Measurements from ENCODE around the gene ERP27. TPM values are rescaled to one million over a fixed set of nuclear protein-coding genes. Genes with fewer than 3 reads are reported as not detected.

The ERP27 gene
- total RNA-seq, 4 donors from 2014 or later: 0.54 to 3.4 (median 0.96) TPM; not detected in 1

DNA sequence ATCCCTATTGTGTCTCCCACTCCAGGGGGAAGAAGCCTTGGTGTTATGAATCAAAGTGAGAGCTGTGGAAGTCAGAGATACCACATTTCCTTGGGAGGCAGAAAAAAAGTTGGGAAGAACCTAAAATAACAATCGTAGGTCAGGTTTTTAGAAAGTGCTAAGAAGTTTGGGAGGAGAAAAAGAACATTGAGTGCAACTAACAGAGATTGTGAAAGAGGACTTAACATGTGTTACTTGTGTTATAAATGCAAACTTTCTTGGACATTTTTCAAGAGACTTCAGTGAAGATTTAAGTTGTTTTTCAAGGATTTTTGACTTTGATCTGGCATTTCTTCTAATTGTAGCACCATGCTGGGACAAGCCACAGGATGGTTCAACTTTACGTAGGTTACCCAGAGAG lies 7.8 kb upstream of the ERP27 start:
- H3K27me3 ChIP-seq: no peaks in the 10 kb centered on the region
- H3K36me3 ChIP-seq: peaks cover 0 to 18% of the 10 kb centered on the region in 2 donors
- no peak overlapping the region for H3K4me3 ChIP-seq
- 75 to 94% methylated on average over 2 of the region's 2 CpGs for WGBS, 2 donors (ENCODE audit: low coverage in 1 of 2)
- no peak for ATAC-seq
- H3K9me3 ChIP-seq: no peaks in the 10 kb centered on the region
- no peak for TF ChIP-seq EP300 (IDR thresholded peaks at IDR 0.05)
- peaks cover 9 to 58% (median 16%) of the 10 kb centered on the region in 3 donors for H3K4me1 ChIP-seq
- peak overlapping the region in 3 of 4 donors; percentile 19 to 65 (median 49) for H3K27ac ChIP-seq

DNA sequence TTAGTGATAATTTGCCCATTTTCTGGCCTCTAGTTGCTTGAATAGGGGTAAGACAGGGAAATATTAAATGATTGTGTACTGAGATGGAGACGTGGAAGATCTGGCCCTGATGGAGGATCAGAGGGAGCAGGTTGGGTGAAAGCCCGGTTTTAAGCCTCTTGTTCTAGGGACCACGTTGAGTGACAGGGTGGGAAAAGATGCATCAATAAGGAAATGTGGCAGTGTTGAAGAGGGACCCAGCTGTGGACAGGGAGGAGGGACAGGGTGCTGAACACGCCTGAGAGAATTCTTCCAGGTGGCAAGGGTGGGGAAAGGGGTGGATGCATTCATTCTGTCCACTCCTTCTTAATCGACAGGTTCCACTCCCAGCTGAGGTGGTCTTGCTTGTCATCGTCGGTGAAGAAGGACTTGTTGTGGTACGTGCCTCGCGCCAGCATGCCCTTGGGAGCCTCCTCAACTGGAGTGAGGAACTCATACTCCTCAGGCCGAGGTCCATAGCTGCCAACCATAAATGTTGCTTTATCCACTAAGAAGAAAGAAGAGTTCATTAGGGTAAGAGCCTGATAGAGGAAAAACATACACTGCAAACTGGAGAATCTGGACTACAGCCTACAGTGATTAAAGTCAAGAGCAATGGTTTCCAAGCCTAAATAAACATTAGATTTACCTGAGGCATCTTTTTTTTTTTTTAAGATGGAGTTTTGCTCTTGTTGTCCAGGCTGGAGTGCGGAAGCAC lies 4.0 kb upstream of the ERP27 start:
- ATAC-seq: no peak

DNA sequence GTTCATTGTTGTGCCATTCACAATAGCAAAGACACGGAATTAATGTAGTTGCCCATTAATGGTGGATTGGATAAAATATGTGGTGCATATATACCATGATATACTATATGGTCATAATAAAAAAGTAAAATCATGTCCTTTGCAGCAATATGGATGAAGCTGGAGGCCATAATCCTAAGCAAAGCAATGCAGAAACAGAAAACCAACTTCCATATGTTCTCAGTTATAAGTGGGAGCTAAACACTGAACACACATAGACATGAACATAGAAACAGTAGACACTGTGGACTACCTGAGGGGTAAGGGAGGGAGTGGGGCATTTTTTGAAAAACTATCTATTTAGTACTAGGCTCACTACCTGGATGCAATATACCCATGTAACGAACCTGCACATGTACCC lies 3.0 kb upstream of the ERP27 start:
- no peak for ATAC-seq
- H3K4me3 ChIP-seq: no peak overlapping the region
- 94 to 95% methylated on average over 2 of the region's 2 CpGs for WGBS, 2 donors (ENCODE audit: low coverage in 1 of 2)
- H3K27me3 ChIP-seq: no peaks in the 10 kb centered on the region
- H3K4me1 ChIP-seq: peaks cover 0 to 11% (median 4%) of the 10 kb centered on the region in 3 donors
- H3K27ac ChIP-seq: no peak overlapping the region
- H3K9me3 ChIP-seq: no peaks in the 10 kb centered on the region
- TF ChIP-seq EP300 (IDR thresholded peaks at IDR 0.05) (no peak), POLR2AphosphoS5 (IDR thresholded peaks at IDR 0.05) (no peak), POLR2A (IDR thresholded peaks at IDR 0.05) (no peak)
- TF ChIP-seq, protein P1, sequence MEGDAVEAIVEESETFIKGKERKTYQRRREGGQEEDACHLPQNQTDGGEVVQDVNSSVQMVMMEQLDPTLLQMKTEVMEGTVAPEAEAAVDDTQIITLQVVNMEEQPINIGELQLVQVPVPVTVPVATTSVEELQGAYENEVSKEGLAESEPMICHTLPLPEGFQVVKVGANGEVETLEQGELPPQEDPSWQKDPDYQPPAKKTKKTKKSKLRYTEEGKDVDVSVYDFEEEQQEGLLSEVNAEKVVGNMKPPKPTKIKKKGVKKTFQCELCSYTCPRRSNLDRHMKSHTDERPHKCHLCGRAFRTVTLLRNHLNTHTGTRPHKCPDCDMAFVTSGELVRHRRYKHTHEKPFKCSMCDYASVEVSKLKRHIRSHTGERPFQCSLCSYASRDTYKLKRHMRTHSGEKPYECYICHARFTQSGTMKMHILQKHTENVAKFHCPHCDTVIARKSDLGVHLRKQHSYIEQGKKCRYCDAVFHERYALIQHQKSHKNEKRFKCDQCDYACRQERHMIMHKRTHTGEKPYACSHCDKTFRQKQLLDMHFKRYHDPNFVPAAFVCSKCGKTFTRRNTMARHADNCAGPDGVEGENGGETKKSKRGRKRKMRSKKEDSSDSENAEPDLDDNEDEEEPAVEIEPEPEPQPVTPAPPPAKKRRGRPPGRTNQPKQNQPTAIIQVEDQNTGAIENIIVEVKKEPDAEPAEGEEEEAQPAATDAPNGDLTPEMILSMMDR (IDR thresholded peaks at IDR 0.05): no peak
- H3K36me3 ChIP-seq: peaks cover 0 to 18% of the 10 kb centered on the region in 2 donors

More for the DNA sequence above, 4.0 kb upstream of the ERP27 start:
- Histone ChIP-seq H3K9me3 (no peaks in the 10 kb centered on the region), H3K36me3 (peaks cover 0 to 18% of the 10 kb centered on the region in 2 donors), H3K27me3 (no peaks in the 10 kb centered on the region), H3K27ac (no peak overlapping the region), H3K4me1 (peaks cover 0 to 20% (median 4%) of the 10 kb centered on the region in 3 donors), H3K4me3 (no peak overlapping the region)
- WGBS, 2 donors (ENCODE audit: low coverage in 1 of 2): 90 to 94% methylated on average over 3 to 11 of the region's 12 CpGs
- TF ChIP-seq EP300 (IDR thresholded peaks at IDR 0.05) (no peak), POLR2AphosphoS5 (IDR thresholded peaks at IDR 0.05) (no peak), POLR2A (IDR thresholded peaks at IDR 0.05) (no peak)
- TF ChIP-seq, protein P1 (IDR thresholded peaks at IDR 0.05): no peak

DNA sequence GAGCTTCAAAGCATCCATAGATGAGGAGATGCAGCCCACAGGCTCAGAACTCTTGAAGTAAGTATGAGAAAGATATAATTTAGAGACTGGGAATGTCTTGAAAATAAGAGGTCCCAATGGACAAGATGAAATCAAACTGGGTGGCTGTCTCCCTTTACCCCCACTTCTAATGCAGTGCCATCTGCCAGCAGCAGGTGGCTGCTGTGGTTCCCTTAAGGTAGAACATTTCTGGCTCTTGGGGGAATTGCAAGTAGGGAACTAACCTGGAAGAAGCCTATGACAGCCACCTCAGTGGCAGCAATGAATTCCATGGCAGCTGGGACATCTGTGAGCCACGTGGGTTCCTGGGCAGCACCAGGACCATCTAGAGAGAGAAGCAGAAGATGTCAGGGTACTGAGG lies 648 bp downstream of the ERP27 start:
- H3K36me3 ChIP-seq: peaks cover 0 to 10% of the 10 kb centered on the region in 2 donors
- no peaks in the 10 kb centered on the region for H3K4me1 ChIP-seq
- H3K4me3 ChIP-seq: no peak overlapping the region
- no peaks in the 10 kb centered on the region for H3K27me3 ChIP-seq
- H3K27ac ChIP-seq: no peak overlapping the region
- no peaks in the 10 kb centered on the region for H3K9me3 ChIP-seq
- WGBS, 2 donors (ENCODE audit: low coverage in 1 of 2): 100% methylated on average over 1 of the region's 1 CpG; no CpG with 5 or more reads in 1 of the 2 donors
- no peak for TF ChIP-seq POLR2A (IDR thresholded peaks at IDR 0.05)
- no peak for ATAC-seq

DNA sequence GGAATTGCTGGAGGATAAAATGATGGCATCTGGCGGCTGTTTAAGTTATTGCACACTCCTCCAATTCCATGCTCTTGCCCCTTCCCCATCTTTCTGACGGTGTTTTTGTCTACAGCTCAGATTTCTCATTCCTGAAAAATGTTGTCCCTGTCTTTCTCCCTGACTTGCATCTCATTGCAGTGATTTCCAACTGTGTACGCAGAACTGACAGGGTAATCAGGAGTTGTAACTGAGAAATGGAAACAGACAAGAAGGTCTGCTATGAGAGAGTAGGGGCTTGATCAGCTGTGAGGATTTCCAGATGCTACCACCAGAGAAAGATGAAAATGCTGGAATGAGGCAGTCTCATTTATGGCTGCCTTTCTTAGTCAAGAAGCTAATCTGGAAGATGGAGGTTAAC lies 1.3 kb downstream of the ERP27 start:
- H3K4me1 ChIP-seq: no peaks in the 10 kb centered on the region
- H3K4me3 ChIP-seq: no peak overlapping the region
- H3K27ac ChIP-seq: no peak overlapping the region
- no peaks in the 10 kb centered on the region for H3K27me3 ChIP-seq
- ATAC-seq: no peak
- no peaks in the 10 kb centered on the region for H3K9me3 ChIP-seq
- WGBS, 2 donors (ENCODE audit: low coverage in 1 of 2): 83 to 95% methylated on average over 3 of the region's 3 CpGs
- no peak for TF ChIP-seq POLR2A (IDR thresholded peaks at IDR 0.05)
- TF ChIP-seq POLR2AphosphoS5 (IDR thresholded peaks at IDR 0.05): no peak
- TF ChIP-seq, protein P1 (IDR thresholded peaks at IDR 0.05): no peak
- no peak for TF ChIP-seq EP300 (IDR thresholded peaks at IDR 0.05)
- peaks cover 0 to 3% of the 10 kb centered on the region in 2 donors for H3K36me3 ChIP-seq

DNA sequence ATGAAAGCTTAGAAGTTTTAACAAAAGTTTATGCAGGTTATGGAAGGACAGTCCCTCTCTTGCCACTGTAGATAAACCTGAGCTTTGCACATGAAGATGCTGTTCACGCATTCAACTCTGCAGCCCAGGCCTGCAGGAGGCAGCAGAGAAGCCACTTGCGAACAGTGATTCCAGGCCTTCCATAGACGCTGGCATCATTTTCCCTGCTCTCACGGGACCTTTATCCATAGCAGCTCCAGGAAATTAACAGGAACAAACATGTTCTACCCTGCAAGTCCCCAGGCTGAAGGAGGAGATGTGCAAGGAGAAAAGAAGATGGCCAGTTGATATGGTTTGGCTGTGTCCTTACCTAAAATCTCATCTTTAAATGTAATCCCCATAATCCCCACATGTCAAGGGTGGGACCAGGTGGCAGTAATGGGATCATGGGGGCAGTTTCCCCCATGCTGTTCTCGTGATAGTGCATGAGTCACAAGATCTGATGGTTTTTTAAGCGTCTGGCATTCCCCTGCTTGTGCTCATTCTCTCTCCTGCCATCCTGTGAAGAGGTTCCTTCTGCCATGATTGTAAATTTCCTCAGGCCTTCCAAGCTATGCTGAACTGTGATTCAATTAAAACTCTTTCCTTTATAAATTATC lies 2.0 kb downstream of the ERP27 start:
- 83 to 90% methylated on average over 2 to 6 of the region's 6 CpGs for WGBS, 2 donors (ENCODE audit: low coverage in 1 of 2)
- TF ChIP-seq POLR2AphosphoS5 (IDR thresholded peaks at IDR 0.05): no peak
- no peak for TF ChIP-seq POLR2A (IDR thresholded peaks at IDR 0.05)
- no peak for TF ChIP-seq EP300 (IDR thresholded peaks at IDR 0.05)
- TF ChIP-seq, protein P1 (IDR thresholded peaks at IDR 0.05): no peak
- H3K36me3 ChIP-seq: no peaks in the 10 kb centered on the region
- H3K27ac ChIP-seq: no peak overlapping the region
- no peaks in the 10 kb centered on the region for H3K4me1 ChIP-seq
- no peak for ATAC-seq
- no peaks in the 10 kb centered on the region for H3K9me3 ChIP-seq
- no peak overlapping the region for H3K4me3 ChIP-seq
- no peaks in the 10 kb centered on the region for H3K27me3 ChIP-seq
